Measurements from ENCODE around the gene VWA2.

Gene VWA2

DNA sequence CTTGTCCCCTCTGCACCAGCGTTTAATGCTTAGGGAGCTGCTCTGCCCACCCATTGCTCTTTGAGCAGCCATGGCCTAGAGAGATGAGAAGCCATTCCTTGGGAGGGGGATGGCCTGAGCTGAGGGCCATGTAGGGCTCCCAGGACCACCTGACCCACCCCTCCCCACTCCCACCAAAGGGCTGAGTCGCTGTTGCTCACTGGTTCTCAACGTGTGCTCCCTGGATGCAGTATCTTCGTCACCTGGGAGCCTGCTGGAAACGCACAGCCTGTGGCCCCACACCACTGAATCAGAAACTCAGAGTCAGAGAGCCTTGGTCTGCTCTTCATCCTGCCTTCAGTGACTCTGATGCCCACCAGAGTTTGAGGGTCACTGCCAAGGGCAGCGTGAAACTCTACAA, 37.0 kb downstream of the VWA2 start:
- no peak overlapping the region for H3K4me3 ChIP-seq (ENCODE audit: low read length in 2 of 2)
- H4K8ac ChIP-seq (ENCODE audit: low read depth, low read length) = no peak overlapping the region
- H2AK5ac ChIP-seq (ENCODE audit: low read depth, low read length) = no peak overlapping the region
- H2BK15ac ChIP-seq (ENCODE audit: low read length) = no peak overlapping the region
- H3K4me2 ChIP-seq (ENCODE audit: insufficient read depth, low read length, poor library complexity, severe bottlenecking) = no peak overlapping the region
- H3K4me1 ChIP-seq (ENCODE audit: control insufficient read depth in 2 of 2, insufficient read depth in 1 of 2, low read depth in 1 of 2, low read length in 2 of 2) = no peaks in the 10 kb centered on the region
- H2BK12ac ChIP-seq (ENCODE audit: low read length) = no peak overlapping the region
- no peak overlapping the region for H2AFZ ChIP-seq (ENCODE audit: low read length)
- no peak overlapping the region for H3K18ac ChIP-seq (ENCODE audit: low read length)
- H3K27me3 ChIP-seq (ENCODE audit: control insufficient read depth in 3 of 3, insufficient read depth in 3 of 3, low read depth in 1 of 3, low read length in 3 of 3) = peaks cover 0 to 49% (median 0%) of the 10 kb centered on the region in 3 experiments
- H3K36me3 ChIP-seq (replicated peaks in 1 of 2; ENCODE audit: control insufficient read depth in 2 of 2, insufficient read depth in 2 of 2, low read length in 2 of 2) = no peaks in the 10 kb centered on the region
- no peak overlapping the region for H2BK5ac ChIP-seq (ENCODE audit: low read length)
- no peak overlapping the region for H3K4ac ChIP-seq (ENCODE audit: low read length)
- H3K27ac ChIP-seq (replicated peaks; ENCODE audit: low read length) = no peak overlapping the region
- no peak overlapping the region for H2BK120ac ChIP-seq (ENCODE audit: low read depth, low read length)
- H3K23ac ChIP-seq (ENCODE audit: low read depth, low read length, poor library complexity) = no peak overlapping the region
- H3K14ac ChIP-seq (ENCODE audit: low read length) = no peak overlapping the region
- no peak for DNase-seq (ENCODE audit: low spot score)
- no peak overlapping the region for H3K9ac ChIP-seq (ENCODE audit: low read depth, low read length, poor library complexity)
- H4K91ac ChIP-seq (ENCODE audit: low read depth, low read length, poor library complexity) = no peak overlapping the region
- H3K79me1 ChIP-seq (ENCODE audit: low read depth, low read length) = no peaks in the 10 kb centered on the region
- no peaks in the 10 kb centered on the region for H3K9me3 ChIP-seq (replicated peaks in 1 of 2; ENCODE audit: control insufficient read depth in 2 of 2, insufficient read depth in 1 of 2, low read depth in 1 of 2, low read length in 2 of 2)
- WGBS, 2 donors (ENCODE audit: extremely low coverage in 2 of 2, insufficient read length in 2 of 2, insufficient replicate concordance in 1 of 2) = no CpG with 5 or more reads among the region's 6 CpGs

DNA sequence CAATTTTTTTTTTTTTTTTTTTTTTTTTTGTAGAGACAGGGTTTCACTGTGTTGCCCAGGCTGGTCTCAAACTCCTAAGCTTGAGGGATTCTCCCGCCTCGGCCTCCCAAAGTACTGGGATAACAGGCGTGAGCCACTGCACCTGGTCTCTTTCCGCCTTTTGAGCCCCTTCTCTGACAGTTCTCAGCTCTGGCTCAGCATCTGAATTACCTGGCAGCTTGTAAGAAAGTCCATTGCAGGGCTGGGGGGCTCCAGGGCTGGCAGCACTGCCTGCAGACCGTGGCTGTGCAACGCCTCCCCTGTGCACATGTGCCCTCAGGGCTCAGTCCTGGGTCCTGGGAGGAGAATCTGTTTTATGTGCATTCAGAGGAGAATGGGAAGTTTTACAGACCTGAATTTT, 37.6 kb downstream of the VWA2 start:
- Histone ChIP-seq H2BK12ac (ENCODE audit: low read length) (no peak overlapping the region), H2BK5ac (ENCODE audit: low read length) (no peak overlapping the region), H2AFZ (ENCODE audit: low read length) (no peak overlapping the region), H3K9me3 (replicated peaks in 1 of 2; ENCODE audit: control insufficient read depth in 2 of 2, insufficient read depth in 1 of 2, low read depth in 1 of 2, low read length in 2 of 2) (no peaks in the 10 kb centered on the region), H4K91ac (ENCODE audit: low read depth, low read length, poor library complexity) (no peak overlapping the region), H3K9ac (ENCODE audit: low read depth, low read length, poor library complexity) (no peak overlapping the region), H2BK120ac (ENCODE audit: low read depth, low read length) (no peak overlapping the region), H2AK5ac (ENCODE audit: low read depth, low read length) (no peak overlapping the region), H3K23ac (ENCODE audit: low read depth, low read length, poor library complexity) (no peak overlapping the region), H3K79me1 (ENCODE audit: low read depth, low read length) (no peaks in the 10 kb centered on the region), H3K4me3 (ENCODE audit: low read length in 2 of 2) (no peak overlapping the region), H4K8ac (ENCODE audit: low read depth, low read length) (no peak overlapping the region), H3K4me2 (ENCODE audit: insufficient read depth, low read length, poor library complexity, severe bottlenecking) (no peak overlapping the region), H3K27ac (replicated peaks; ENCODE audit: low read length) (no peak overlapping the region), H3K18ac (ENCODE audit: low read length) (no peak overlapping the region), H2BK15ac (ENCODE audit: low read length) (no peak overlapping the region), H3K36me3 (replicated peaks in 1 of 2; ENCODE audit: control insufficient read depth in 2 of 2, insufficient read depth in 2 of 2, low read length in 2 of 2) (no peaks in the 10 kb centered on the region), H3K14ac (ENCODE audit: low read length) (no peak overlapping the region), H3K4ac (ENCODE audit: low read length) (no peak overlapping the region), H3K4me1 (ENCODE audit: control insufficient read depth in 2 of 2, insufficient read depth in 1 of 2, low read depth in 1 of 2, low read length in 2 of 2) (no peaks in the 10 kb centered on the region), H3K27me3 (ENCODE audit: control insufficient read depth in 3 of 3, insufficient read depth in 3 of 3, low read depth in 1 of 3, low read length in 3 of 3) (peaks cover 0 to 43% (median 0%) of the 10 kb centered on the region in 3 experiments)
- no peak for DNase-seq (ENCODE audit: low spot score)
- WGBS, 2 donors (ENCODE audit: extremely low coverage in 2 of 2, insufficient read length in 2 of 2, insufficient replicate concordance in 1 of 2) = no CpG with 5 or more reads among the region's 6 CpGs

DNA sequence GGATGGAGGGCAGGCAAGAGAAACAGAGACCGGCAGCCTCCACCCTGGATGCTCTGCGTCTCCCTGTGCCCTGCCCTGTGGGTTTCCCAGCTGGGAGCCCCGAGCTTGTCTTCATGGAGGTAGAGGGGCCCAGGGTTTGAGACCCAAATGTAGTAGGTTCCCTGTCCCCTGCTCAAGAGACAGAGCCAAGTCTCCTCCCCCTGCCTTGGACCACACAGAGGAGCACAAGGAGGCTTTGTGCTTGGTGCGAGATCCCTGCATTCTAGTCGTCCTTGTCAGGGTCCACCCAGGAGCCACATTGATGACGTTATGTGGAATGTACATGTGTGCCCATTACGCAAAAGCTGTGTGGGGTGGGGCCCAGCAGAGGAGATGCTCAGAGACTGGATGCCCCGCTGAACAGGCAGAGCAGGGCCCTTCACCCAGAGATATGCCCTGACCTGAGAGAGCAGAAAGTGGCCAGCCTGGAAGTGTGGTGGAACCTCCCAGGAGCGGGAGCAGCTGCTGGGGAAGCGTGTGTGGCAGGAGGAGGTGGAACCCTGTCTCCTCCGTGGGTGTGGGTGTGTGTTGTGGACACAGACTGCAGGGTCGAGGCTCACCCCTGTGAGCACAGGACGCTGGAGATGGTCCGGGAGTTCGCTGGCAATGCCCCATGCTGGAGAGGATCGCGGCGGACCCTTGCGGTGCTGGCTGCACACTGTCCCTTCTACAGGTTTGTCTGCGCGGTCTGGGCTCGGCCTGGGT, 39.3 kb downstream of the VWA2 start:
- Histone ChIP-seq H2BK5ac (ENCODE audit: low read length) (no peak overlapping the region), H2BK15ac (ENCODE audit: low read length) (peak overlapping the region; percentile 44), H4K91ac (ENCODE audit: low read depth, low read length, poor library complexity) (no peak overlapping the region), H3K4me2 (ENCODE audit: insufficient read depth, low read length, poor library complexity, severe bottlenecking) (no peak overlapping the region), H3K36me3 (replicated peaks in 1 of 2; ENCODE audit: control insufficient read depth in 2 of 2, insufficient read depth in 2 of 2, low read length in 2 of 2) (no peaks in the 10 kb centered on the region), H3K4me3 (ENCODE audit: low read length in 2 of 2) (no peak overlapping the region), H3K4me1 (ENCODE audit: control insufficient read depth in 2 of 2, insufficient read depth in 1 of 2, low read depth in 1 of 2, low read length in 2 of 2) (no peaks in the 10 kb centered on the region), H2BK12ac (ENCODE audit: low read length) (peak overlapping the region; percentile 43), H3K79me1 (ENCODE audit: low read depth, low read length) (no peaks in the 10 kb centered on the region), H3K27me3 (ENCODE audit: control insufficient read depth in 3 of 3, insufficient read depth in 3 of 3, low read depth in 1 of 3, low read length in 3 of 3) (peaks cover 0 to 31% (median 0%) of the 10 kb centered on the region in 3 experiments), H3K9ac (ENCODE audit: low read depth, low read length, poor library complexity) (no peak overlapping the region), H3K14ac (ENCODE audit: low read length) (peak overlapping the region; percentile 42), H3K9me3 (replicated peaks in 1 of 2; ENCODE audit: control insufficient read depth in 2 of 2, insufficient read depth in 1 of 2, low read depth in 1 of 2, low read length in 2 of 2) (no peaks in the 10 kb centered on the region), H3K4ac (ENCODE audit: low read length) (peak overlapping the region; percentile 78), H3K18ac (ENCODE audit: low read length) (peak overlapping the region; percentile 56), H2BK120ac (ENCODE audit: low read depth, low read length) (no peak overlapping the region), H2AFZ (ENCODE audit: low read length) (peak overlapping the region; percentile 17), H2AK5ac (ENCODE audit: low read depth, low read length) (peak overlapping the region; percentile 76), H3K27ac (replicated peaks; ENCODE audit: low read length) (no peak overlapping the region), H3K23ac (ENCODE audit: low read depth, low read length, poor library complexity) (peak overlapping the region; percentile 56), H4K8ac (ENCODE audit: low read depth, low read length) (no peak overlapping the region)
- DNase-seq (ENCODE audit: low spot score) = no peak
- WGBS, 2 donors (ENCODE audit: extremely low coverage in 2 of 2, insufficient read length in 2 of 2, insufficient replicate concordance in 1 of 2) = no CpG with 5 or more reads among the region's 22 CpGs

DNA sequence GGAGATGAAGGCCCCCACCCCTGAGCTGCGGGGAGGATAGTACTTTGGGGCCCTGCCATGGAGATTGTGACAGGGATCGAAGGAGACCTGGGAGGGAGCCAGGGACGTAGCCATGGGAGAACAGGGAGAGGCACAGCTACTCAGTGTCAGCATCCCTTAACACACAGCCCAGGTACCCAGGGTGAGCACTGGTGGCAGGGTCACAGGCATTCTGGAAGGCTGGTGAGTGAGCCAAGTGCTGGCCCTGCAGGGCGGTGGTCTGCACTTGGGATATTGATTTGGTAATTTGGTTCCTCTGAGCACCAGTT, 39.8 kb downstream of the VWA2 start:
- H2AK5ac ChIP-seq (ENCODE audit: low read depth, low read length) = no peak overlapping the region
- no peaks in the 10 kb centered on the region for H3K9me3 ChIP-seq (replicated peaks in 1 of 2; ENCODE audit: control insufficient read depth in 2 of 2, insufficient read depth in 1 of 2, low read depth in 1 of 2, low read length in 2 of 2)
- peak overlapping the region; percentile 56 for H3K18ac ChIP-seq (ENCODE audit: low read length)
- no peak overlapping the region for H2BK120ac ChIP-seq (ENCODE audit: low read depth, low read length)
- no CpG with 5 or more reads among the region's 4 CpGs for WGBS, 2 donors (ENCODE audit: extremely low coverage in 2 of 2, insufficient read length in 2 of 2, insufficient replicate concordance in 1 of 2)
- no peak overlapping the region for H3K23ac ChIP-seq (ENCODE audit: low read depth, low read length, poor library complexity)
- no peak overlapping the region for H4K91ac ChIP-seq (ENCODE audit: low read depth, low read length, poor library complexity)
- H3K4me2 ChIP-seq (ENCODE audit: insufficient read depth, low read length, poor library complexity, severe bottlenecking) = no peak overlapping the region
- H3K9ac ChIP-seq (ENCODE audit: low read depth, low read length, poor library complexity) = no peak overlapping the region
- no peak overlapping the region for H2BK12ac ChIP-seq (ENCODE audit: low read length)
- H3K36me3 ChIP-seq (replicated peaks in 1 of 2; ENCODE audit: control insufficient read depth in 2 of 2, insufficient read depth in 2 of 2, low read length in 2 of 2) = no peaks in the 10 kb centered on the region
- no peak overlapping the region for H3K27ac ChIP-seq (replicated peaks; ENCODE audit: low read length)
- H3K4ac ChIP-seq (ENCODE audit: low read length) = no peak overlapping the region
- H2BK5ac ChIP-seq (ENCODE audit: low read length) = no peak overlapping the region
- no peaks in the 10 kb centered on the region for H3K4me1 ChIP-seq (ENCODE audit: control insufficient read depth in 2 of 2, insufficient read depth in 1 of 2, low read depth in 1 of 2, low read length in 2 of 2)
- no peak for DNase-seq (ENCODE audit: low spot score)
- H2BK15ac ChIP-seq (ENCODE audit: low read length) = no peak overlapping the region
- no peak overlapping the region for H3K14ac ChIP-seq (ENCODE audit: low read length)
- H3K27me3 ChIP-seq (ENCODE audit: control insufficient read depth in 3 of 3, insufficient read depth in 3 of 3, low read depth in 1 of 3, low read length in 3 of 3) = peaks cover 0 to 31% (median 0%) of the 10 kb centered on the region in 3 experiments
- H2AFZ ChIP-seq (ENCODE audit: low read length) = no peak overlapping the region
- H3K4me3 ChIP-seq (ENCODE audit: low read length in 2 of 2) = no peak overlapping the region
- H3K79me1 ChIP-seq (ENCODE audit: low read depth, low read length) = no peaks in the 10 kb centered on the region
- no peak overlapping the region for H4K8ac ChIP-seq (ENCODE audit: low read depth, low read length)
